ENCODE measurements around the gene TMEM109. TPM values are rescaled to one million over a fixed set of nuclear protein-coding genes. Genes with fewer than 3 reads are reported as not detected.

The TMEM109 gene
- total RNA-seq, 1 experiment from 2014 or later: 165 TPM

DNA sequence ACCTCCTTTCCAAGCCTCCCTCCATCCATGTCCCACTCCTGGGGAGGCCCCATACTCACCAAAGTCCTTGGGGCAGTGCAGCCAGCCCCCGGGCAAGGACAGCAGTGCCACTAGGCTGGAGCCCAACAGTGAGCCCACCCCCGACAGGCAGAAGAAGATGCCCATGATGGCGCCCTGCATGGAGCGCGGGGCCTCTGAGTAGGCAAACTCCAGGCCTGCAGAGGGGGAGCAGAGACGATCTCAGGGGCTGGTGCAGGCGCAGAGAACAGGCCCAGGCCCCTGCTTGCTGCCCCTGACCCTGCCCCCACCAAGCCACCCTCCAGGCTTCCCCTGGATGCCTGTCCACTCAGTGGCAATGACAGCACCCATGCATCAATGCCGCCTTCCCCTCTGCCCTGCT is 23.9 kb downstream of the TMEM109 start:
- Histone ChIP-seq H3K4me3 (ENCODE audit: low read length) (no peak overlapping the region), H3K9ac (ENCODE audit: low read length) (no peak overlapping the region), H3K9me2 (replicated peaks; ENCODE audit: low read length) (no peaks in the 10 kb centered on the region), H3K4me2 (ENCODE audit: low read length) (no peak overlapping the region), H3K27ac (ENCODE audit: low read length) (no peak overlapping the region), H3F3A (ENCODE audit: low read length, unreplicated experiment) (no peaks in the 10 kb centered on the region), H4K20me1 (ENCODE audit: low read length) (no peaks in the 10 kb centered on the region), H3K36me3 (ENCODE audit: low read depth, low read length) (0 out of 2 replicates have a peak, but pooled peaks cover 2% of the 10 kb centered on the region), H3K27me3 (ENCODE audit: low read length) (no peaks in the 10 kb centered on the region), H3K9me3 (ENCODE audit: low read length) (no peaks in the 10 kb centered on the region), H3K4me1 (ENCODE audit: insufficient read depth, low read length) (0 out of 2 replicates have a peak, but pooled peaks cover under 1% of the 10 kb centered on the region), H3K79me2 (ENCODE audit: low read length) (no peaks in the 10 kb centered on the region), H2AFZ (ENCODE audit: low read length) (no peak overlapping the region)
- ChIA-PET CTCF (no interaction called here), POLR2A (ENCODE audit: unreplicated experiment) (no interaction called here)
- BruUV-seq (replicated peaks): no TSS peak
- DNase-seq (no peak), ATAC-seq (no peak; the same call in 1 of the 2 replicates)
- TF ChIP-seq EZH2phosphoT487 (IDR thresholded peaks at IDR 0.05; ENCODE audit: borderline replicate concordance, low read length) (no peak), EZH2 (IDR thresholded peaks at IDR 0.05; ENCODE audit: low read length, unreplicated experiment) (no peak)
- TF ChIP-seq, protein P1, sequence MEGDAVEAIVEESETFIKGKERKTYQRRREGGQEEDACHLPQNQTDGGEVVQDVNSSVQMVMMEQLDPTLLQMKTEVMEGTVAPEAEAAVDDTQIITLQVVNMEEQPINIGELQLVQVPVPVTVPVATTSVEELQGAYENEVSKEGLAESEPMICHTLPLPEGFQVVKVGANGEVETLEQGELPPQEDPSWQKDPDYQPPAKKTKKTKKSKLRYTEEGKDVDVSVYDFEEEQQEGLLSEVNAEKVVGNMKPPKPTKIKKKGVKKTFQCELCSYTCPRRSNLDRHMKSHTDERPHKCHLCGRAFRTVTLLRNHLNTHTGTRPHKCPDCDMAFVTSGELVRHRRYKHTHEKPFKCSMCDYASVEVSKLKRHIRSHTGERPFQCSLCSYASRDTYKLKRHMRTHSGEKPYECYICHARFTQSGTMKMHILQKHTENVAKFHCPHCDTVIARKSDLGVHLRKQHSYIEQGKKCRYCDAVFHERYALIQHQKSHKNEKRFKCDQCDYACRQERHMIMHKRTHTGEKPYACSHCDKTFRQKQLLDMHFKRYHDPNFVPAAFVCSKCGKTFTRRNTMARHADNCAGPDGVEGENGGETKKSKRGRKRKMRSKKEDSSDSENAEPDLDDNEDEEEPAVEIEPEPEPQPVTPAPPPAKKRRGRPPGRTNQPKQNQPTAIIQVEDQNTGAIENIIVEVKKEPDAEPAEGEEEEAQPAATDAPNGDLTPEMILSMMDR (conservative IDR thresholded peaks at IDR 0.05; ENCODE audit: low read depth, low read length): no peak
- intact Hi-C loops (cut with micrococcal nuclease): no loop called here

- no peak for ATAC-seq
- Histone ChIP-seq H3K4me1 (ENCODE audit: insufficient read depth, low read length) (peaks cover 5% of the 10 kb centered on the region; the same call in 1 of the 2 replicates), H3K27ac (ENCODE audit: low read length) (no peak overlapping the region), H3K79me2 (ENCODE audit: low read length) (no peaks in the 10 kb centered on the region), H3K36me3 (ENCODE audit: low read depth, low read length) (0 out of 2 replicates have a peak, but pooled peaks cover 2% of the 10 kb centered on the region), H2AFZ (ENCODE audit: low read length) (no peak overlapping the region), H3K9me3 (ENCODE audit: low read length) (no peaks in the 10 kb centered on the region), H3K27me3 (ENCODE audit: low read length) (no peaks in the 10 kb centered on the region), H3K4me2 (ENCODE audit: low read length) (no peak overlapping the region), H3K9ac (ENCODE audit: low read length) (no peak overlapping the region), H3K9me2 (replicated peaks; ENCODE audit: low read length) (no peaks in the 10 kb centered on the region), H4K20me1 (ENCODE audit: low read length) (no peaks in the 10 kb centered on the region), H3F3A (ENCODE audit: low read length, unreplicated experiment) (no peaks in the 10 kb centered on the region), H3K4me3 (ENCODE audit: low read length) (no peak overlapping the region)
- BruUV-seq (replicated peaks): no TSS peak
- TF ChIP-seq EZH2phosphoT487 (IDR thresholded peaks at IDR 0.05; ENCODE audit: borderline replicate concordance, low read length) (no peak), EZH2 (IDR thresholded peaks at IDR 0.05; ENCODE audit: low read length, unreplicated experiment) (no peak)
- TF ChIP-seq, protein P1 (conservative IDR thresholded peaks at IDR 0.05; ENCODE audit: low read depth, low read length): no peak
- POLR2A ChIA-PET (ENCODE audit: unreplicated experiment): no interaction called here
- intact Hi-C loops (cut with micrococcal nuclease): no loop called here
- DNase-seq: no peak
- CTCF ChIA-PET: no interaction called here
Observed at GRCh38 chr11:60938500-60938899, 24.5 kb downstream of the TMEM109 start.

DNA sequence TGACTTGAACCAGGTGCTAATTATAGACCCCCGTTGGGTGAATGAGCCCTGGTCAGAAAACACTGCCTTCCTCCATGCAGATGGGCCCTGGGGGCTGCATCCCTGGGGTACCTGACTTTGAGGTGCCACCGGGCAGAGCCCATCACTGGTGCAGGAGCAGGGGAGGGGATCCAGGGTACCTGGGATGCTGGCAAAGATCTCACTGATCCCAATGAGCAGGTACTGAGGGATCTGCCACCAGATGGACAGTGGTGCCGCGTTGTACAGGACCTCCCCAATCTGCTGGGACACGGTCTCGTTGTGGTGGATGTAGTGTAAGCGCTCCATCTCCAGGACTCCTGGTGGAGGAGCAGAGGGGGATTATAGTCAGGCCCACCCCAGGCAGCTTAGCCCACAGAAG is 25.3 kb downstream of the TMEM109 start:
- BruUV-seq (replicated peaks): no TSS peak
- Histone ChIP-seq H3K9me2 (replicated peaks; ENCODE audit: low read length) (no peaks in the 10 kb centered on the region), H3F3A (ENCODE audit: low read length, unreplicated experiment) (no peaks in the 10 kb centered on the region), H2AFZ (ENCODE audit: low read length) (no peak overlapping the region), H3K36me3 (ENCODE audit: low read depth, low read length) (no peaks in the 10 kb centered on the region), H3K27ac (ENCODE audit: low read length) (no peak overlapping the region), H3K79me2 (ENCODE audit: low read length) (no peaks in the 10 kb centered on the region), H3K9me3 (ENCODE audit: low read length) (no peaks in the 10 kb centered on the region), H3K4me2 (ENCODE audit: low read length) (no peak overlapping the region), H3K4me3 (ENCODE audit: low read length) (no peak overlapping the region), H4K20me1 (ENCODE audit: low read length) (no peaks in the 10 kb centered on the region), H3K27me3 (ENCODE audit: low read length) (no peaks in the 10 kb centered on the region), H3K4me1 (ENCODE audit: insufficient read depth, low read length) (peaks cover 6% of the 10 kb centered on the region; the same call in 1 of the 2 replicates), H3K9ac (ENCODE audit: low read length) (no peak overlapping the region)
- TF ChIP-seq, protein P1 (conservative IDR thresholded peaks at IDR 0.05; ENCODE audit: low read depth, low read length): no peak
- TF ChIP-seq EZH2phosphoT487 (IDR thresholded peaks at IDR 0.05; ENCODE audit: borderline replicate concordance, low read length) (no peak), EZH2 (IDR thresholded peaks at IDR 0.05; ENCODE audit: low read length, unreplicated experiment) (no peak)
- ChIA-PET POLR2A (ENCODE audit: unreplicated experiment) (no interaction called here), CTCF (no interaction called here)
- DNase-seq (no peak), ATAC-seq (no peak)
- intact Hi-C loops (cut with micrococcal nuclease): no loop called here
